22Rv1 (cell line): ENCODE measurements around the gene CCT7.

Experiments used
- ZFX ChIP-seq: fragments of 450-650 bp; IDR thresholded peaks from 2 replicates; pipeline ENCODE4 v1.6.1; 2017; ENCODE audit warnings: antibody characterized with exemption, borderline replicate concordance
- TF ChIP-seq, protein P1 (sequence below): fragments of 450-650 bp; IDR thresholded peaks from 2 replicates; pipeline ENCODE4 v1.5.1; 2017; ENCODE audit warnings: mild to moderate bottlenecking

DNA sequence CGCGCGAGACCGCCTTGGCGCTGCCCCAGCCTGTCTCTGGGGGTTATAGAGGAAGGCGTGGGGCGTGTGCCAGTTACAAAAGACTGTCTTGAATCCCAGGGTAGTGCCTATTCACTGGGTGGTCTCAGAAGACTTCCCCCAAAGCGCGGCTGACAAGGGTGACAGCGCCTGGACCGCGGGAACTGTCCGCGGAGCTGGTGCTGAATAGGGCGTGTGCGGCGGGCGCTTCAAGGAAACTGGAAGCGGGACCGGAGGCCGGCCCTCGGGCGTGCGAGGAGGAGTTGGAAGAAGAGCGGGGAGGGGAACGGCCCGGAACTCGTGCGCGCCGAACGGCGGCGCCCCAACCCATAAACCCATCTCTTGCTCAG, 57.0 kb downstream of the CCT7 start:
- TF ChIP-seq, protein P1, sequence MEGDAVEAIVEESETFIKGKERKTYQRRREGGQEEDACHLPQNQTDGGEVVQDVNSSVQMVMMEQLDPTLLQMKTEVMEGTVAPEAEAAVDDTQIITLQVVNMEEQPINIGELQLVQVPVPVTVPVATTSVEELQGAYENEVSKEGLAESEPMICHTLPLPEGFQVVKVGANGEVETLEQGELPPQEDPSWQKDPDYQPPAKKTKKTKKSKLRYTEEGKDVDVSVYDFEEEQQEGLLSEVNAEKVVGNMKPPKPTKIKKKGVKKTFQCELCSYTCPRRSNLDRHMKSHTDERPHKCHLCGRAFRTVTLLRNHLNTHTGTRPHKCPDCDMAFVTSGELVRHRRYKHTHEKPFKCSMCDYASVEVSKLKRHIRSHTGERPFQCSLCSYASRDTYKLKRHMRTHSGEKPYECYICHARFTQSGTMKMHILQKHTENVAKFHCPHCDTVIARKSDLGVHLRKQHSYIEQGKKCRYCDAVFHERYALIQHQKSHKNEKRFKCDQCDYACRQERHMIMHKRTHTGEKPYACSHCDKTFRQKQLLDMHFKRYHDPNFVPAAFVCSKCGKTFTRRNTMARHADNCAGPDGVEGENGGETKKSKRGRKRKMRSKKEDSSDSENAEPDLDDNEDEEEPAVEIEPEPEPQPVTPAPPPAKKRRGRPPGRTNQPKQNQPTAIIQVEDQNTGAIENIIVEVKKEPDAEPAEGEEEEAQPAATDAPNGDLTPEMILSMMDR, result no peak
- TF ChIP-seq ZFX, result no peak
